ENCODE data around the gene FASTKD3.
A peak's percentile ranks its signal among the peaks of the same experiment; 100 is the strongest.
"Not testable (repeated sequence)": the region's sequence is repeated elsewhere in the genome, so short reads cannot be mapped to it uniquely, and the experiment has no call there.

The FASTKD3 gene
- 7.1 reads per million, percentile 26 among the genes with 10 or more reads in this experiment for total RNA-seq

GRCh38 chr5:7868773-7869473 lies at the start of gene FASTKD3, which contains the start of gene MTRR:
Gene FASTKD3, minus strand, starts transcription at chr5:7869031. Its CDS starts 948 bp downstream, at chr5:7868083.
Gene MTRR, plus strand, starts transcription at chr5:7869148. Its CDS starts 1,647 bp downstream, at chr5:7870795.
- peak; percentile 89 for DNase-seq

GRCh38 chr5:7917130-7918123 lies 48.6 kb upstream of the FASTKD3 start:
- no peak for DNase-seq

- no peak for DNase-seq
Measured at GRCh38 chr5:7916171-7916804, 47.5 kb upstream of the FASTKD3 start.

DNA sequence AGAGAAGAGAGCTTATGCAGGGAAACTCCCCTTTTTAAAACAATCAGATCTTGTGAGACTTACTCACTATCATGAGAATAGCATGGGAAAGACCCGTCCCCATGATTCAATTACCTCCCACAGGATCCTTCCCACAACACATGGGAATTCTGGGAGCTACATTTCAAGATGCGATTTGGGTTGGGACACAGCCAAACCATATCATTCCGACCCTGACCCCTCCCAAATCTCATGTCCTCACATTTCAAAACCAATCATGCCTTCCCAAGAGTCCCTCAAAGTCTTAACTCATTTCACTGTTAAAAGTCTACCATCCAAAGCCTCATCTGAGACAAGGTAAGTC lies 42.6 kb upstream of the FASTKD3 start:
- not testable (repeated sequence) for DNase-seq

- no peak for DNase-seq
Measured at GRCh38 chr5:7910738-7911428, 42.1 kb upstream of the FASTKD3 start.

- no peak for DNase-seq
Measured at GRCh38 chr5:7908317-7908716, 39.5 kb upstream of the FASTKD3 start.

DNA sequence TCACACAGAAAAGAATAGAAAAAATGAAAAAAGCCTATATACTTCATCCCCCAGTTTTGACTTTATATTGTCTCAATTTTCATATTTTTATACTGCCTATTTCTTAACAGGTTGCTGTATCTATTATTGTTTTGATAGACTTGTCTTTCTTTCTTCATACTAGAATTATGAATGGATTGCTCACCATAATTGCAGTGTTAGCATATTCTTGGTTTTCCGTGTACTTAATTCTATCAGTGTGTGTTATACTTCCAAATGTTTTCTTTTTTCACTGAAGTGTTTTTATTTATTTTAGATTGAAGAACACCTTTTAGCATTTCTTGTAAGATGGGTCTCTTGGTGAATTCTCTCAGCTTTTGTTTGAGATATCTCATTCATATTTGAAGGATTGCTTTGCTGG lies 38.8 kb upstream of the FASTKD3 start:
- no peak for DNase-seq

DNA sequence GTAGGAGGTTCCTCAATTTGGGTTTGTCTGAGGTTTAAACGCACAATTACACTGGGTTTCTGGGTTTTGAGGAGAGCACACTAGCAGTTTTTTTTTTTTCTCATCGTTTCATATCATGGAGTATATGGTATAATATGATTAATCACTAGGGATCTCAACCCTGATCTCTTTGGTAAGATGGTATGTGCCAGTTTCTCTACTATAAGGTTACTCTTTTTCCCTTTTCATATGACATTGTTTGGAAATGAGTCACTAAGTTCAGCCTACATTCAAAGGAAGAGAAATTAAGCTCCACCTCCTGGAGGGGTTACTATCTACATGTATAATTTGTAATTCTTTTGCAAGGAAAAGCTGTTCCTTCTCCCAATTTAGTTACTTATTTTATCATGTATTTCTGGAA lies 35.3 kb upstream of the FASTKD3 start:
- DNase-seq = no peak

- DNase-seq = no peak
Measured at GRCh38 chr5:7902666-7903625, 34.1 kb upstream of the FASTKD3 start.

DNA sequence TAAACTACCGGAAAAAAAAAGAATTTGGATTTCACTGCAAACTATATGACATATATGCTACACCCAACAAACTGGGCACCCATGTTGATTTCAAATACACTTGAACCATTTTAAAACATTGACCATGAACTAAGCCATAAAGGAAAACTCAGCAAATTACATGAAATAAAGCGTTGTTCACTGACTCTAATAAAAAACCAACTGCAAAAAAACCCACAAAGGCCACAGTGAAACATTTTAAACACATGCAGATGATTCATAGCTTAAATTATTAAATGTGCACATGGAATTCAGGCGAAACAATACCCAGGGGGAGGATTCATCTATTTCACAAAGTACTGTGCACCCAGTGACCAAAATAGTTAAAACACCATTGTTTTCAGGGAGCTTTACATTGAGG lies 33.4 kb upstream of the FASTKD3 start:
- DNase-seq = no peak

DNA sequence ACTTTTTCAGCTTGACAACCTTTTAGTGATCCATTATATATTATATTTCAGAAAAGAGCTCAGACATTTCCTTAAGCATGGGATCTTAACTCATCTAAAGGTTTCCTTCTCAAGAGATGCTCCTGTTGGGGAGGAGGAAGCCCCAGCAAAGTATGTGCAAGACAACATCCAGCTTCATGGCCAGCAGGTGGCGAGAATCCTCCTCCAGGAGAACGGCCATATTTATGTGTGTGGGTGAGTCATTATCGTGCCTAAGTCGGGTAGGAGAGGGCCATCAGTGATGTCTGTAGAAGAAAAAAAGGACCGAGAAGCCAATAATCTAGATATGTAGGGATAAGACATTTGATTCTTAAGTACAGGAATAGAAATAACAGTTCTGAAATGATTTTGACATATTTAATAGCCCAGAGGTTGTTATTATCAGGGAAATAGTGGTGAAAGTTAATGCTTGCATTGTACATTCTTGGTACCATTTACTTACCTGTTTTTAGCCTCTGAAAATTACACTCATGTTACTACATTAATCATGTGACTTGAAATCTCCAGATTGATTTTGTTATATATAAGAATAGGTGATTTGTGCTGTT lies 28.3 kb upstream of the FASTKD3 start:
- DNase-seq = no peak

- DNase-seq = no peak
Measured at GRCh38 chr5:7894860-7895259, 26.0 kb upstream of the FASTKD3 start.

GRCh38 chr5:7894439-7894838 lies 25.6 kb upstream of the FASTKD3 start:
- DNase-seq = no peak

DNA sequence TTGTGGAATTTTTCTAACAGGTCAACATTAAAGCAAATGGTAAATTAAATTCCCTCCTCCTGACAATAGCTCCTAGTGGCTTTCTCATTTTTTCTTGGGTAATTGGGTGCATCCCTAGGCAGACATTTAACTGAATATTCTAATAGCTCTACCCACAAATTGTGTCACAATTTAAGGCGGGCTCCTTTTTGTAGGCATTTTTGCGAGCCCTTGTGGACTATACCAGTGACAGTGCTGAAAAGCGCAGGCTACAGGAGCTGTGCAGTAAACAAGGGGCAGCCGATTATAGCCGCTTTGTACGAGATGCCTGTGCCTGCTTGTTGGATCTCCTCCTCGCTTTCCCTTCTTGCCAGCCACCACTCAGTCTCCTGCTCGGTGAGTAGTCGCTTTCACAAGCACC lies 20.1 kb upstream of the FASTKD3 start:
- DNase-seq = no peak

- DNase-seq = no peak
Measured at GRCh38 chr5:7886849-7887475, 18.1 kb upstream of the FASTKD3 start.

DNA sequence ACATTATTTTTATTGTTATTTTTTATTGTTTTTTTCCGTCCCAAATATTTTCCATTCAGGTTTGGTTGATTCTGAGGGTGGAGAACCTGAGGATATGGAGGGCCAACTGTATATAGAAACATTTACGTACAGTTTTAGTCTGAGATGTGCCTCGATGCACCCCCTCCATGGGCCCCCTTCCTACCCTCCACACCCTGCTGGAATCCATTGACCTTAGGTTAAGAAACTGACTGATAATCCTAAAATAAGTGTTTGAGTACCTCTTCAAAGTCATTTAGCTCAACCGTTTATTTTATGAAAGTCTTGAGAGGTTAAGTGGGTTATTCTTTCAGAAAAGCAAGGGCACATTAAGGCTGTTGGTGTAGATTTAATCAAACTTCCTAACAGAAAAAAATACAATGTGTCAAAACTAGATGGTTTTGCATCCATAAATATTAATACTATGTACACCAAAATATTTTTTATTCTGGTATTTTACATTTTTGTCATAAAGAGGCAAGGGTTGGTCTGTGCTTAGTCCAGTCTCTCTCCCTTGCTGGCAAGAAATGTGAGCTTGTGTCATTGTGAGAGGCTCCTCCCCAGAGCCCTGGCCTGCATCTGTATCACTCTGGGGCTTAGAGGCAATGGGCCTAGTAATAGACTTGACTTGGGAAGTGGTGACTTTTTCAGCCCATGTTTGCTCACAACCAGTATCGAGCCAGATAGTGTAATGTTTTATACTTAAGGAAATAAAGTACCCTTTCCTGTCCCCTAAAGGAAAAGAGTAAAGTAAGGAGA lies 15.8 kb upstream of the FASTKD3 start:
- DNase-seq = no peak

- DNase-seq = no peak
Measured at GRCh38 chr5:7882926-7883325, 14.1 kb upstream of the FASTKD3 start.

GRCh38 chr5:7881816-7882215 lies 13.0 kb upstream of the FASTKD3 start:
- DNase-seq = no peak

- DNase-seq = no peak
Measured at GRCh38 chr5:7881091-7881490, 12.3 kb upstream of the FASTKD3 start.

DNA sequence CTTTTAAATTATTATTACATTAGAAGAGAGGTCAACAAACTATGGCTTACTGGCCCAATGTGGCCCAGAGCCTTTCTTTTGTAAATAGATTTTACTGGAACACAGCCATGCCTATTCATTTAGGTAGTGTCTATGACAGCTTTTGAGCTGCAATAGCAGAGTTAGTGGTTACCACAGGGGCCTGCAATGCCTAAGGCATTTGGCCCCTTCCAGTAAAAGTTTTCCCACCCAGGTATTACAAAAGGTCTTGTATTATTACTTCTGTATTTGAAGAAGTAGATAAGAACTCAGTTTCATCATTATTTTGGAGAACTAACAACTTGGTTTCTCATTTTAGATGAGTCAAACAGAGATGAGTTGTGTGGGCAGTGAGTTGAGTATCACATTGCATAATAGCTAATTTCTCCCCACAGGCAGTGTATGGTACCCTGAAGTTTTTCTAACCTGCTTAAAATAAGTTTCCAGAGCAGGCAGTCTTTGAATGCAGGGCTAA lies 9.6 kb upstream of the FASTKD3 start:
- no peak for DNase-seq
